Trophoblast cell (in vitro differentiated cells and primary cell): ENCODE data around the gene APLP2.

Experiments used
- DNase-seq, 2 donors: peaks; one replicate each; pipeline ENCODE4 v3.0.0-alpha.2; 2016
- H2AFZ ChIP-seq: 2 replicates; pipeline ENCODE4 v1.6.1; 2013; ENCODE audit warnings: low read length, moderate library complexity, mild to moderate bottlenecking; ENCODE audit not compliant: insufficient read depth, poor library complexity
- H2AK5ac ChIP-seq: 2 replicates; pipeline ENCODE4 v1.6.1; 2013; ENCODE audit warnings: mild to moderate bottlenecking, low read length
- H2BK120ac ChIP-seq: 2 replicates; pipeline ENCODE4 v1.6.1; 2013; ENCODE audit warnings: low read length, mild to moderate bottlenecking, moderate library complexity; ENCODE audit not compliant: insufficient read depth, poor library complexity
- H2BK12ac ChIP-seq: 2 replicates; pipeline ENCODE4 v1.6.1; 2013; ENCODE audit warnings: mild to moderate bottlenecking, low read length, moderate library complexity
- H2BK5ac ChIP-seq: 2 replicates; pipeline ENCODE4 v1.6.1; 2013; ENCODE audit warnings: low read length, low read depth, moderate library complexity, mild to moderate bottlenecking; ENCODE audit not compliant: poor library complexity
- H3K14ac ChIP-seq: 2 replicates; pipeline ENCODE4 v1.6.1; 2013; ENCODE audit warnings: mild to moderate bottlenecking, low read length
- H3K18ac ChIP-seq: 2 replicates; pipeline ENCODE4 v1.6.1; 2013; ENCODE audit warnings: mild to moderate bottlenecking, low read length
- H3K23ac ChIP-seq: 2 replicates; pipeline ENCODE4 v1.6.1; 2013; ENCODE audit warnings: low read length
- H3K27ac ChIP-seq: 2 replicates; pipeline ENCODE4 v1.5.1; 2013; ENCODE audit warnings: low read depth, mild to moderate bottlenecking, inconsistent platforms, low read length, moderate library complexity
- H3K27me3 ChIP-seq: 2 replicates; pipeline ENCODE4 v1.6.1; 2013; ENCODE audit warnings: inconsistent platforms, mild to moderate bottlenecking, low read length, moderate library complexity; ENCODE audit not compliant: insufficient read depth
- H3K36me3 ChIP-seq, 2 experiments: 1 replicate in 1 of 2; 2 replicates in 1 of 2; pipeline ENCODE4 v1.6.1; 2013; ENCODE audit warnings: low read length in 2 of 2, mild to moderate bottlenecking in 2 of 2, moderate library complexity in 1 of 2; ENCODE audit not compliant: insufficient read depth in 2 of 2, control insufficient read depth in 1 of 2
- H3K4ac ChIP-seq: 2 replicates; pipeline ENCODE4 v1.6.1; 2013; ENCODE audit warnings: low read depth, mild to moderate bottlenecking, low read length, moderate library complexity
- H3K4me1 ChIP-seq, 2 experiments: 1 replicate in 1 of 2; 2 replicates in 1 of 2; pipeline ENCODE4 v1.6.1; 2013; ENCODE audit warnings: low read length in 2 of 2, mild to moderate bottlenecking in 2 of 2, moderate library complexity in 1 of 2; ENCODE audit not compliant: insufficient read depth in 2 of 2, control insufficient read depth in 1 of 2
- H3K4me2 ChIP-seq: 2 replicates; pipeline ENCODE4 v1.6.1; 2013; ENCODE audit warnings: inconsistent platforms, mild to moderate bottlenecking, low read length, moderate library complexity
- H3K4me3 ChIP-seq: 2 replicates; pipeline ENCODE4 v1.5.1; 2013; ENCODE audit warnings: mild to moderate bottlenecking, low read depth, low read length, inconsistent platforms
- H3K79me1 ChIP-seq: one replicate; pipeline ENCODE4 v1.6.1; 2013; ENCODE audit warnings: low read length
- H3K79me2 ChIP-seq: 2 replicates; pipeline ENCODE4 v1.6.1; 2013; ENCODE audit warnings: low read length, mild to moderate bottlenecking; ENCODE audit not compliant: control insufficient read depth, insufficient read depth, poor library complexity
- H3K9ac ChIP-seq: 2 replicates; pipeline ENCODE4 v1.6.1; 2013; ENCODE audit warnings: mild to moderate bottlenecking, low read length
- H3K9me3 ChIP-seq: 2 replicates; pipeline ENCODE4 v1.6.1; 2013; ENCODE audit warnings: low read depth, mild to moderate bottlenecking, control low read depth, inconsistent platforms, low read length; ENCODE audit not compliant: insufficient read depth
- H4K12ac ChIP-seq: 2 replicates; pipeline ENCODE4 v1.6.1; 2013; ENCODE audit warnings: low read depth, mild to moderate bottlenecking, low read length, moderate library complexity
- H4K8ac ChIP-seq: 2 replicates; pipeline ENCODE4 v1.6.1; 2013; ENCODE audit warnings: low read depth, mild to moderate bottlenecking, low read length, moderate library complexity
- H4K91ac ChIP-seq: one replicate; pipeline ENCODE4 v1.6.1; 2013; ENCODE audit warnings: low read depth, mild to moderate bottlenecking, low read length, moderate library complexity
- WGBS: extraction: QIAGEN DNeasy Blood & Tissue Kit; methylation state at CpG from one replicate; pipeline ENCODE4 v1.1.7; 2013; ENCODE audit warnings: missing lambda C conversion rate; ENCODE audit not compliant: insufficient read length, insufficient coverage; ENCODE audit errors: extremely low coverage; 5-methylcytosine and 5-hydroxymethylcytosine counted together

Gene APLP2

GRCh38 chr11:130125638-130126037 is 55.9 kb downstream of the APLP2 start:
- H3K4me1 ChIP-seq: peaks cover 7 to 9% of the 10 kb centered on the region in 2 experiments
- no CpG with 5 or more reads among the region's 4 CpGs for WGBS
- H3K27me3 ChIP-seq: no peaks in the 10 kb centered on the region
- H2BK5ac ChIP-seq: no peak overlapping the region
- no peak overlapping the region for H3K4ac ChIP-seq
- H3K9ac ChIP-seq: no peak overlapping the region
- H3K23ac ChIP-seq: no peak overlapping the region
- no peak overlapping the region for H2BK120ac ChIP-seq
- H3K36me3 ChIP-seq: peaks cover 22 to 51% of the 10 kb centered on the region in 2 experiments
- H3K14ac ChIP-seq: no peak overlapping the region
- H3K4me3 ChIP-seq: no peak overlapping the region
- H3K27ac ChIP-seq: no peak overlapping the region
- no peak overlapping the region for H2AFZ ChIP-seq
- H2BK12ac ChIP-seq: no peak overlapping the region
- no peak overlapping the region for H4K91ac ChIP-seq
- no peak overlapping the region for H4K12ac ChIP-seq
- H3K18ac ChIP-seq: no peak overlapping the region
- no peak overlapping the region for H4K8ac ChIP-seq
- no peak for DNase-seq
- H3K9me3 ChIP-seq: no peaks in the 10 kb centered on the region
- no peak overlapping the region for H2AK5ac ChIP-seq
- H3K4me2 ChIP-seq: no peak overlapping the region
- H3K79me2 ChIP-seq: no peaks in the 10 kb centered on the region
- H3K79me1 ChIP-seq: no peaks in the 10 kb centered on the region

GRCh38 chr11:130126516-130126915 is 56.8 kb downstream of the APLP2 start:
- peaks cover 30 to 58% of the 10 kb centered on the region in 2 experiments for H3K36me3 ChIP-seq
- H4K91ac ChIP-seq: no peak overlapping the region
- WGBS: no CpG with 5 or more reads among the region's 5 CpGs
- no peak overlapping the region for H3K4me2 ChIP-seq
- H2AK5ac ChIP-seq: no peak overlapping the region
- no peak overlapping the region for H2AFZ ChIP-seq
- H3K4ac ChIP-seq: no peak overlapping the region
- H2BK12ac ChIP-seq: no peak overlapping the region
- no peak for DNase-seq
- no peak overlapping the region for H3K9ac ChIP-seq
- peaks cover 7 to 9% of the 10 kb centered on the region in 2 experiments for H3K4me1 ChIP-seq
- H2BK5ac ChIP-seq: no peak overlapping the region
- no peaks in the 10 kb centered on the region for H3K9me3 ChIP-seq
- no peaks in the 10 kb centered on the region for H3K79me1 ChIP-seq
- H3K27me3 ChIP-seq: no peaks in the 10 kb centered on the region
- no peak overlapping the region for H4K8ac ChIP-seq
- no peak overlapping the region for H3K4me3 ChIP-seq
- H2BK120ac ChIP-seq: no peak overlapping the region
- no peak overlapping the region for H3K18ac ChIP-seq
- H3K14ac ChIP-seq: no peak overlapping the region
- no peak overlapping the region for H3K23ac ChIP-seq
- H3K27ac ChIP-seq: no peak overlapping the region
- no peak overlapping the region for H4K12ac ChIP-seq
- H3K79me2 ChIP-seq: no peaks in the 10 kb centered on the region

GRCh38 chr11:130127509-130127908 is 57.8 kb downstream of the APLP2 start:
- H3K9me3 ChIP-seq: no peaks in the 10 kb centered on the region
- no peak overlapping the region for H3K27ac ChIP-seq
- H2AK5ac ChIP-seq: no peak overlapping the region
- no peak overlapping the region for H3K4me2 ChIP-seq
- H4K8ac ChIP-seq: no peak overlapping the region
- H3K36me3 ChIP-seq: peaks cover 30 to 54% of the 10 kb centered on the region in 2 experiments
- H2AFZ ChIP-seq: no peak overlapping the region
- H3K18ac ChIP-seq: no peak overlapping the region
- H4K12ac ChIP-seq: no peak overlapping the region
- H3K9ac ChIP-seq: no peak overlapping the region
- H2BK5ac ChIP-seq: no peak overlapping the region
- no peak overlapping the region for H2BK12ac ChIP-seq
- no peak overlapping the region for H3K23ac ChIP-seq
- no peak for DNase-seq
- H3K4me3 ChIP-seq: no peak overlapping the region
- H3K4ac ChIP-seq: no peak overlapping the region
- H2BK120ac ChIP-seq: no peak overlapping the region
- peaks cover 7 to 9% of the 10 kb centered on the region in 2 experiments for H3K4me1 ChIP-seq
- no peaks in the 10 kb centered on the region for H3K27me3 ChIP-seq
- H3K14ac ChIP-seq: no peak overlapping the region
- H4K91ac ChIP-seq: no peak overlapping the region
- H3K79me1 ChIP-seq: no peaks in the 10 kb centered on the region
- no peaks in the 10 kb centered on the region for H3K79me2 ChIP-seq
- no CpG with 5 or more reads among the region's 4 CpGs for WGBS

GRCh38 chr11:130128626-130129025 is 58.9 kb downstream of the APLP2 start:
- no peaks in the 10 kb centered on the region for H3K79me1 ChIP-seq
- H3K4me3 ChIP-seq: no peak overlapping the region
- no peak overlapping the region for H3K4ac ChIP-seq
- H3K79me2 ChIP-seq: no peaks in the 10 kb centered on the region
- H4K91ac ChIP-seq: no peak overlapping the region
- no peak overlapping the region for H2AK5ac ChIP-seq
- no peak overlapping the region for H2BK12ac ChIP-seq
- H3K4me1 ChIP-seq: peaks cover 4 to 5% of the 10 kb centered on the region in 2 experiments
- H4K12ac ChIP-seq: no peak overlapping the region
- H3K18ac ChIP-seq: no peak overlapping the region
- no CpG with 5 or more reads among the region's 2 CpGs for WGBS
- H3K23ac ChIP-seq: no peak overlapping the region
- H2AFZ ChIP-seq: no peak overlapping the region
- H3K27me3 ChIP-seq: no peaks in the 10 kb centered on the region
- H2BK120ac ChIP-seq: no peak overlapping the region
- no peak overlapping the region for H3K27ac ChIP-seq
- no peak overlapping the region for H3K14ac ChIP-seq
- H3K4me2 ChIP-seq: no peak overlapping the region
- no peak for DNase-seq
- H3K36me3 ChIP-seq: peaks cover 30 to 51% of the 10 kb centered on the region in 2 experiments
- no peaks in the 10 kb centered on the region for H3K9me3 ChIP-seq
- no peak overlapping the region for H3K9ac ChIP-seq
- H4K8ac ChIP-seq: no peak overlapping the region
- no peak overlapping the region for H2BK5ac ChIP-seq
